Measurements from ENCODE around the gene NME9. TPM values are rescaled to one million over a fixed set of nuclear protein-coding genes. Genes with fewer than 3 reads are reported as not detected.
"Not testable (repeated sequence)": the region's sequence is repeated elsewhere in the genome, so short reads cannot be mapped to it uniquely, and the experiment has no call there.

NME9 gene
- not detected for total RNA-seq

- peak; percentile 86 for DNase-seq
These were observed at the start of gene NME9 for GRCh38 chr3:138329127-138329983. Gene NME9 (minus strand): TSS chr3:138329851. CDS start chr3:138329335, 516 bp downstream.

- DNase-seq: no peak
These were observed 49.3 kb upstream of the NME9 start for GRCh38 chr3:138378990-138379389.

GRCh38 chr3:138378331-138378730, 48.7 kb upstream of the NME9 start:
- no peak for DNase-seq

- no peak for DNase-seq
These were observed 48.2 kb upstream of the NME9 start for GRCh38 chr3:138377804-138378203.

GRCh38 chr3:138377212-138377611, 47.6 kb upstream of the NME9 start:
- not testable (repeated sequence) for DNase-seq

- no peak for DNase-seq
These were observed 47.0 kb upstream of the NME9 start for GRCh38 chr3:138376663-138377062.

- no peak for DNase-seq
These were observed 45.8 kb upstream of the NME9 start for GRCh38 chr3:138375447-138375846.

GRCh38 chr3:138374573-138375134, 45.0 kb upstream of the NME9 start:
- DNase-seq: no peak

GRCh38 chr3:138373736-138374094, 44.1 kb upstream of the NME9 start:
- DNase-seq: no peak

GRCh38 chr3:138373087-138373735, 43.6 kb upstream of the NME9 start:
- DNase-seq: no peak

GRCh38 chr3:138371070-138371965, 41.7 kb upstream of the NME9 start:
- DNase-seq: no peak

- DNase-seq: no peak
These were observed 40.7 kb upstream of the NME9 start for GRCh38 chr3:138370321-138370720.

- no peak for DNase-seq
These were observed 39.7 kb upstream of the NME9 start for GRCh38 chr3:138369151-138369900.

- no peak for DNase-seq
These were observed 38.3 kb upstream of the NME9 start for GRCh38 chr3:138367911-138368310.

- DNase-seq: no peak
These were observed 37.7 kb upstream of the NME9 start for GRCh38 chr3:138367326-138367850.

- no peak for DNase-seq
These were observed 36.5 kb upstream of the NME9 start for GRCh38 chr3:138366006-138366759.

- DNase-seq: no peak
These were observed 35.6 kb upstream of the NME9 start for GRCh38 chr3:138365253-138365555.

GRCh38 chr3:138364356-138365252, 35.0 kb upstream of the NME9 start:
- DNase-seq: no peak

- no peak for DNase-seq
These were observed 33.7 kb upstream of the NME9 start for GRCh38 chr3:138363322-138363721.

- DNase-seq: no peak
These were observed 32.9 kb upstream of the NME9 start for GRCh38 chr3:138362538-138362937.

All from effector CD4-positive, alpha-beta T cell (primary cell).